ENCODE results near the gene CKMT2. TPM values are rescaled to one million over a fixed set of nuclear protein-coding genes. Genes with fewer than 3 reads are reported as not detected.

The CKMT2 gene
- polyA plus RNA-seq, 3 donors from 2014 or later = 0.36 to 0.99 TPM; not detected in 1

- Mint-ChIP-seq H3K4me1 (peaks cover 4 to 6% of the 10 kb centered on the region in 2 donors), H3K36me3 (no peaks in the 10 kb centered on the region), H3K4me3 (no peak overlapping the region), H3K27me3 (ENCODE audit: low read depth in 3 of 3) (peaks cover 0 to 2% (median 0%) of the 10 kb centered on the region in 3 donors), H3K9me3 (no peaks in the 10 kb centered on the region), H3K27ac (no peak overlapping the region)
- no peak for DNase-seq
Observed at GRCh38 chr5:81228084-81228483, 5.0 kb upstream of the CKMT2 start.

- H3K27me3 Mint-ChIP-seq (ENCODE audit: low read depth in 3 of 3) = peaks cover 0 to 2% (median 0%) of the 10 kb centered on the region in 3 donors
- peak overlapping the region in 2 of 6 donors; percentile 53 to 55 for H3K27ac Mint-ChIP-seq
- H3K4me3 Mint-ChIP-seq = peak overlapping the region in 1 of 5 donors; percentile 23
- DNase-seq = no peak
- no peaks in the 10 kb centered on the region for H3K36me3 Mint-ChIP-seq
- H3K4me1 Mint-ChIP-seq = peaks cover 12 to 15% of the 10 kb centered on the region in 2 donors
- H3K9me3 Mint-ChIP-seq = no peaks in the 10 kb centered on the region
Observed at GRCh38 chr5:81230416-81230815, 2.7 kb upstream of the CKMT2 start.

DNA sequence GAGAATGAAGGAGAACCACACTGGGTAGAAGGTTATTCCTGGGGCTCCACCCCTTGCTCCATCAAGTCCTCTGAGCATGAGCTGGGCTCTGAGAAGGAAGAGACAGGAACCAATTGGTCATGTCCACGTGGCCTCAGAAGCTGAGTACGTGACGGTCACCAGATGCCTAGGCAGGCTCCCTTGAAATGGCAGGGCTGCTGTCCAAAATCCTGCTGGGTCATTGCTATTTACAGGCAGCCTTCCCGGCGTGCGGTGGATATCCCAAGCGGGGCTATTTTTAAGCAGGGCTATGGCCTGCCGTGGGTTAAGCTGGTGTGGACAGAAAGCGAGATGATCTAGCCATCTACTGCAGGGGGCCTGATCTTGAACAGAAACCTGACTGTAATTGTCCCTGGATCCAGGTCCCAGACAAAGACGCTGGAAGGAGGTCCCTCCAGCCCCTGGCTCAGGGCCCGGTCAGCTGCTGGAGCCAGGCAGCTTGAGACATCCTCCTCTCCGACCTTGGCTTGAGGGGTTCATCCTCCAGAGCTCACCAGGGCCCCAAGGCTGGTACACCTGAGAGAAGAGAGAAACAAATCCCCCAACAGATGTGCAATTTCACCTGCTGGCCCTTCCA lies 550 bp upstream of the CKMT2 start:
- no peak for DNase-seq
- peaks cover 0 to 2% (median 0%) of the 10 kb centered on the region in 3 donors for H3K27me3 Mint-ChIP-seq (ENCODE audit: low read depth in 3 of 3)
- no peak overlapping the region for H3K4me3 Mint-ChIP-seq
- no peak overlapping the region for H3K27ac Mint-ChIP-seq
- H3K4me1 Mint-ChIP-seq = peaks cover 12 to 15% of the 10 kb centered on the region in 2 donors
- H3K36me3 Mint-ChIP-seq = no peaks in the 10 kb centered on the region
- no peaks in the 10 kb centered on the region for H3K9me3 Mint-ChIP-seq

GRCh38 chr5:81234299-81234698 lies 1.2 kb downstream of the CKMT2 start:
- Mint-ChIP-seq H3K4me1 (peaks cover 12 to 15% of the 10 kb centered on the region in 2 donors), H3K27ac (no peak overlapping the region), H3K36me3 (peaks cover 0 to 4% (median 0%) of the 10 kb centered on the region in 3 donors), H3K9me3 (no peaks in the 10 kb centered on the region), H3K4me3 (peak overlapping the region in 3 of 5 donors; percentile 2 to 30 (median 24)), H3K27me3 (ENCODE audit: low read depth in 3 of 3) (peaks cover 0 to 2% (median 0%) of the 10 kb centered on the region in 3 donors)
- no peak for DNase-seq

DNA sequence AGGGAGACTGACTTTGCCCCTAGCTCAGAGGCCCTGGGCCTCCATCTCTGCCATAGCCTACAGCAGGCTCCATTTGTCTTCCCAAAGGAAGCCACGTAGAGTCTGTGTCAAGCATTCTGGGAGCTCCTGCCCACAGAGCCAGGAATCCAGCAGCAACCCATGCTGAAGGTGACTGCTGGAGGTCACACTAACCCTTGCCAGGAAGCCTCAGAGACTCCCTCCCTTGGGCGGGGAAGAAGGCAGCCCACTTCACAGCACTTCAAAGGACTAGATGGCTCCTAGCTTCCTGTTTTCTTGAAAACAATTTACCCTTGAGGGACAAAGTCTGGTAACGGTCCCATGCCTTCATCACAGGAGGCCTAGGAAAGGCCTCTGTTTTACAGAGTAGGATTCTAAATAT lies 1.7 kb downstream of the CKMT2 start:
- Mint-ChIP-seq H3K27ac (no peak overlapping the region), H3K4me3 (no peak overlapping the region)

DNA sequence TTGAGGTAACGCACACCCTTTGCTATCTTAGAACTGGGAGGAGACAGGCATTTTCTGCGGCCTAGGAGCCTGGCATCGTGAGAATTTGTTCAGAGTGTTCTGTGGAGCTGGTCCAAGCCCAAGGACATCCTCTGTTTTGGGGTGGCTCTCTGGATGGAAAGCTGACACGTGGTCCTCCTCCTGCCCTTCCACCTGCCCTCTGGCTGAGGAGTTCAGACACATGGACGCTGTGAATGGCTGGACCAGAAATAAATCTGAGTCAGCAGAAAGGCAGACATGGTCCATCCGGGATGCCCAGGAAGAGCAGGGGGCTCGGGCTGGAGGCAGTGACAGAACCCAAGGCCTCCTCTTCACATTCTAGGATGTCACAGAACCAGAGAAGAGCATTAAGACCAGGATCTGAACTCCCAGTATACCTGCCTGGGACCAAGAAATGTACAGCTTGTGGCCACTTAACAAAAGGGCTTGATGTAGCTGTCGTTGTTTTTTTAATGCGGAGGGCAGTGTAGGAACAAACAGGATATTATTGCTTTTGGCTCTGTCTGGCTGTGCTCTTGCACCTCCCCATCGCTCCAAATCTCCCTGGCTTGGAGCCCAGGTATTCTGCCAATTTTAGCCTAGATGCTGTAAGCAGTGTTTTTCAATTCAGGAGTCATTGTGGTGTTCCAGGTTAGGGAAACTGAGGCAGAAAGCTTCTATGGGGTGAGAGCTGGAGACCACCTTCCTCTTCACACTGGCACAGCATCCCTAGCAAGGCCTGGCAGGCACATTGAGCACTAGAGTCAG lies 2.4 kb downstream of the CKMT2 start:
- peaks cover 9 to 11% of the 10 kb centered on the region in 2 donors for H3K4me1 Mint-ChIP-seq
- no peak for DNase-seq
- H3K27me3 Mint-ChIP-seq (ENCODE audit: low read depth in 3 of 3) = no peaks in the 10 kb centered on the region
- H3K9me3 Mint-ChIP-seq = no peaks in the 10 kb centered on the region
- no peak overlapping the region for H3K4me3 Mint-ChIP-seq
- H3K27ac Mint-ChIP-seq = peak overlapping the region in 1 of 6 donors; percentile 35
- peaks cover 0 to 4% (median 0%) of the 10 kb centered on the region in 3 donors for H3K36me3 Mint-ChIP-seq

More for the DNA sequence above, 1.7 kb downstream of the CKMT2 start:
- Mint-ChIP-seq H3K9me3 (no peaks in the 10 kb centered on the region), H3K36me3 (peaks cover 0 to 4% (median 0%) of the 10 kb centered on the region in 3 donors), H3K27me3 (ENCODE audit: low read depth in 3 of 3) (peaks cover 0 to 2% (median 0%) of the 10 kb centered on the region in 3 donors), H3K4me1 (peaks cover 12 to 15% of the 10 kb centered on the region in 2 donors)
- no peak for DNase-seq

DNA sequence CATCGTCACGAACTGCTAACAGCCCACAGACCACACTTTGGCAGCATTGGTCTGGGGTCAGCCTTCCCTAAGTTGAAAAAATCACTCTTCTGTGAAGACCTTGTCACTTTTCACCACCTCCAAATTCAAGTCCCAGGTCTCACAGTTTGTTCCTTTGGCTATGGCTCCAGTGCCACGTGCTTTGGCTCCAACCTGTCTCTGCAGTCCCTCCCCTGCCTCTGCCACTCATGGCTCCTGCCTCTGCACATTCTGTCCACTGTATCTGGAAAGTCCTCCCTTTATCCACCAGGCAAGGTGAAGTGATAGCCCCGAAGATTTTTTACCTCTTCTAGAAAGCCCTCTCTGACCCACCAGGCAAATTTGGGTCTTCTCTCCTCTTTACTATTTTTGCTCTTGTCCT lies 5.3 kb downstream of the CKMT2 start:
- no peak overlapping the region for H3K27ac Mint-ChIP-seq

GRCh38 chr5:81239613-81240012 lies 6.5 kb downstream of the CKMT2 start:
- H3K4me3 Mint-ChIP-seq = no peak overlapping the region
- peaks cover 0 to 4% (median 0%) of the 10 kb centered on the region in 3 donors for H3K36me3 Mint-ChIP-seq
- no peak for DNase-seq
- H3K4me1 Mint-ChIP-seq = peaks cover 0 to 1% of the 10 kb centered on the region in 2 donors
- H3K27me3 Mint-ChIP-seq (ENCODE audit: low read depth in 3 of 3) = no peaks in the 10 kb centered on the region
- H3K9me3 Mint-ChIP-seq = no peaks in the 10 kb centered on the region
- H3K27ac Mint-ChIP-seq = no peak overlapping the region

More for the DNA sequence above, 5.3 kb downstream of the CKMT2 start:
- no peak for DNase-seq
- H3K27me3 Mint-ChIP-seq (ENCODE audit: low read depth in 3 of 3) = no peaks in the 10 kb centered on the region
- H3K4me1 Mint-ChIP-seq = peaks cover 6 to 9% of the 10 kb centered on the region in 2 donors
- peaks cover 0 to 4% (median 0%) of the 10 kb centered on the region in 3 donors for H3K36me3 Mint-ChIP-seq
- no peaks in the 10 kb centered on the region for H3K9me3 Mint-ChIP-seq
- no peak overlapping the region for H3K4me3 Mint-ChIP-seq

DNA sequence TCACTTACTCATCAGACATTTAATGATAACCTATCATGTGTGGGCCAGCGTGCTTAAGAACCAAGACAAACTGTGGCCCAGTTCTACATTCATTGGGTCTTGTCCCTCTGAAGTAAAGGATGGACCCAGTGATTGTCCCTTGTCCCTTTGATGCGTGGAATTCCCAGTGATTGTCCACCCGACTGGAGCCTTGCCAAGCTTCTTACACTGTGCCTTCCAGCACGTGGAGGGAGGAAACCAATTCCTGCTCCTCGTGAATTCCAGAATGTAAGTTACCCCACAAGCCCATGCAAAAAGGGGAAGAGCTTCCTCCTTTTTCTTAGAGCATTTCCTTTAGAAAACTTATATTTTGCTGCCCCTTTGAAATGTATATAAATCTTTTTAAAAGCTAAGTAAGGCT lies 7.9 kb downstream of the CKMT2 start:
- H3K36me3 Mint-ChIP-seq = peaks cover 0 to 4% (median 0%) of the 10 kb centered on the region in 3 donors
- no peak overlapping the region for H3K27ac Mint-ChIP-seq
- DNase-seq = no peak
- H3K4me3 Mint-ChIP-seq = no peak overlapping the region
- H3K9me3 Mint-ChIP-seq = no peaks in the 10 kb centered on the region
- H3K4me1 Mint-ChIP-seq = no peaks in the 10 kb centered on the region
- H3K27me3 Mint-ChIP-seq (ENCODE audit: low read depth in 3 of 3) = no peaks in the 10 kb centered on the region

GRCh38 chr5:81241961-81242648 lies 9.0 kb downstream of the CKMT2 start:
- Mint-ChIP-seq H3K27ac (no peak overlapping the region), H3K9me3 (no peaks in the 10 kb centered on the region), H3K4me3 (no peak overlapping the region), H3K4me1 (no peaks in the 10 kb centered on the region), H3K27me3 (ENCODE audit: low read depth in 3 of 3) (no peaks in the 10 kb centered on the region), H3K36me3 (peaks cover 0 to 4% (median 0%) of the 10 kb centered on the region in 3 donors)
- no peak for DNase-seq

DNA sequence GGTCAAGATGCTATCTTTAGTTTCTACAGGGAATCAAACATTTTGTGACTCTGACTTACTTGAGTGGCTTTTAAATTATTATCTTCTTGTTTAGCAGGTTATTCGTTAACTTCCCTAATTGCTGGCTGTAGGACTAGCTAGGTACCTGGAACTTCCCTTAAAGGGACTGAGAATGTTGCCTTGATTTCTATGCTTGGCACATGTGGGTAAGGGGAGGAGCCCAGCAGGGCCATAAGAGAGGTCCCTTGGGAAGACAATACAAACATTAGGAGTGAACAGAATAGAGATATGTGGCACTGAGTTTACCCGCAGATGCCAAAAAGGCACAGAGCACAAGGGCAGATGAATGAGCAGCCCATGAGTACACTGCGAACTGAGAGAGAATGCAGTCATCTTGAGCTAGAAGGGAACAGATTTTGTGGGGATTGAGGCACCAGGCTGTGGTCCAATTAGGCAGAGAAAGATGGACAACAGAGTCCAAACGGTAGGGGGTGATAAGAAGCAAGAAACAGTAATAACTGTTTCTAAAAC lies 9.8 kb downstream of the CKMT2 start:
- H3K4me1 Mint-ChIP-seq = no peaks in the 10 kb centered on the region
- H3K36me3 Mint-ChIP-seq = peaks cover 0 to 4% (median 0%) of the 10 kb centered on the region in 3 donors
- no peak overlapping the region for H3K4me3 Mint-ChIP-seq
- H3K27me3 Mint-ChIP-seq (ENCODE audit: low read depth in 3 of 3) = no peaks in the 10 kb centered on the region
- no peaks in the 10 kb centered on the region for H3K9me3 Mint-ChIP-seq
- no peak for DNase-seq
- H3K27ac Mint-ChIP-seq = peak overlapping the region in 1 of 6 donors; percentile 41

DNA sequence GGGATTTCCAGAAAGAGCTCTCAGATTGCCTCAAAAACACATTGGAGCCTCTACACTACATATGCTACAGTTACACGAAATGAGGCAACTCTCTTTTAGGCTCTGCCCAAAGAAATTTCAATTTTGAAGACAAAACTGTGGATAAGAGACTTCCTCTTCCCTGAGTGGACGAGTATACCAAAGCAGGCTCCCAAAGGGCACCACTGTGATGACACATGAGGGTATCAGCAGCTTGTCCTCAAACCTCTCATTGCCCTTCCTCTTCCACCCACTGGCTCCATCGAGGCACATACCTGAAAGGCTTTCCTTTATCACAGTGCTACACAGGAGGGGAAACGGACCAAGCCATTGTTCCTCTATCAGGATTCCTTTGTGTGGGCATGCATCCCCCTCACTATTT lies 11.3 kb downstream of the CKMT2 start:
- DNase-seq = no peak
- Mint-ChIP-seq H3K4me3 (no peak overlapping the region), H3K4me1 (no peaks in the 10 kb centered on the region), H3K9me3 (no peaks in the 10 kb centered on the region), H3K27me3 (ENCODE audit: low read depth in 3 of 3) (no peaks in the 10 kb centered on the region), H3K36me3 (no peaks in the 10 kb centered on the region), H3K27ac (no peak overlapping the region)

DNA sequence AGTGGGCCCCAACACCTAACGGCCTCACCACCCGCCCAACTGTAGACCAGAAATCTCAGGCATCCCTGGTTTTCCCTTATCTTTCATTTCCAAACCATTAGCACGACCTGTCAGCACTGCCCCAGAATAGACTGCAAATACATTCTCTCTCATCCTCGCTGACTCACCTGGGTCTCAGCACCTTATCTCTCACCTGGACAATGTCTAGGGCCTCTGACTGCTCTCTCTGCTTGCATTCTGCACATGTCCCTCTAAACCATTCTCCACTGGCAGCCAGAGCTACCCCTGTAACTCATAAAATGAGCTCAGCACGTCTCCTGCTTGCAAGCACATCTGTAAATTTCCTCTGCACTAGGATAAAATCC lies 12.7 kb downstream of the CKMT2 start:
- no peak for DNase-seq
- peaks cover 0 to 5% (median 0%) of the 10 kb centered on the region in 3 donors for H3K36me3 Mint-ChIP-seq
- no peak overlapping the region for H3K27ac Mint-ChIP-seq
- no peaks in the 10 kb centered on the region for H3K4me1 Mint-ChIP-seq
- no peaks in the 10 kb centered on the region for H3K27me3 Mint-ChIP-seq (ENCODE audit: low read depth in 3 of 3)
- no peaks in the 10 kb centered on the region for H3K9me3 Mint-ChIP-seq
- H3K4me3 Mint-ChIP-seq = no peak overlapping the region

DNA sequence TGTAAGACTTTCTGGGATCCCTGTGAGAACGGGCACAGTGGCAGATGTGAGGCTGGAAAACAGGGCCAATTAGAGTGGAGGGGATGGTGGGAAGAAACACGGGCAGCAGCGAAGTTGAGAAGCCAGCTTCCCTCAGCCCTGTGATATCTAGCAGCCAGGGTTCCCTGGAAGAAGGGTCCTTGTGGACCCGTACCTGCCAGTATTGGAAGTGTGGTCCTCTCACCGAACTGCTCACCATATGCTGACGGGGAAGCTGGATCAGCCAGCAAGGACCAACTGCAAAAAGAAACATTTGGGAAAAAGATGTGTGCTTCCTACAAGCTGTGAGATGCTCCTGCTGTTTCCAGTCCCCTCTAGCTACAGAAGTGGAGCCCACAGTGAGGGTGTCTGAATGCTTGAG lies 13.6 kb downstream of the CKMT2 start:
- Mint-ChIP-seq H3K36me3 (peaks cover 0 to 5% (median 0%) of the 10 kb centered on the region in 3 donors), H3K4me3 (no peak overlapping the region), H3K27ac (no peak overlapping the region), H3K9me3 (no peaks in the 10 kb centered on the region), H3K27me3 (ENCODE audit: low read depth in 3 of 3) (no peaks in the 10 kb centered on the region), H3K4me1 (no peaks in the 10 kb centered on the region)
- DNase-seq = no peak
